GM19468 (cell line): ENCODE measurements around the gene NEK6.
"Not testable (repeated sequence)": the region's sequence is repeated elsewhere in the genome, so short reads cannot be mapped to it uniquely, and the experiment has no call there.

Experiments used
- ATAC-seq: cut with Tn5 transposase; IDR thresholded peaks from one replicate; pipeline ENCODE4 v1.9.1; 2021; ENCODE audit warnings: mild to moderate bottlenecking, moderate library complexity, moderate number of reproducible peaks; ENCODE audit not compliant: unreplicated experiment; ENCODE audit errors: extremely low read depth

Gene NEK6

GRCh38 chr9:124222918-124223720 lies 34.6 kb upstream of the NEK6 start:
- no peak for ATAC-seq

- ATAC-seq: no peak
These were observed 31.8 kb upstream of the NEK6 start for GRCh38 chr9:124225945-124226344.

- ATAC-seq: no peak
These were observed 29.2 kb upstream of the NEK6 start for GRCh38 chr9:124228516-124228915.

- ATAC-seq: no peak
These were observed 26.5 kb upstream of the NEK6 start for GRCh38 chr9:124231095-124231737.

- ATAC-seq: no peak
These were observed 19.1 kb upstream of the NEK6 start for GRCh38 chr9:124238546-124239140.

GRCh38 chr9:124239249-124240073 lies 18.3 kb upstream of the NEK6 start:
- no peak for ATAC-seq

GRCh38 chr9:124242331-124243194 lies 15.2 kb upstream of the NEK6 start:
- ATAC-seq: no peak

- not testable (repeated sequence) for ATAC-seq
These were observed 10.4 kb upstream of the NEK6 start for GRCh38 chr9:124247393-124247792.

GRCh38 chr9:124248066-124248465 lies 9.7 kb upstream of the NEK6 start:
- no peak for ATAC-seq

GRCh38 chr9:124248960-124249359 lies 8.8 kb upstream of the NEK6 start:
- no peak for ATAC-seq

- no peak for ATAC-seq
These were observed 6.5 kb upstream of the NEK6 start for GRCh38 chr9:124251204-124251603.

GRCh38 chr9:124251605-124252378 lies 6.0 kb upstream of the NEK6 start:
- no peak for ATAC-seq

- not testable (repeated sequence) for ATAC-seq
These were observed 4.9 kb upstream of the NEK6 start for GRCh38 chr9:124252878-124253277.

GRCh38 chr9:124254261-124254682 lies 3.5 kb upstream of the NEK6 start:
- ATAC-seq: peak; percentile 48

- no peak for ATAC-seq
These were observed 2.5 kb upstream of the NEK6 start for GRCh38 chr9:124255222-124255621.

- ATAC-seq: no peak
These were observed 1.2 kb upstream of the NEK6 start for GRCh38 chr9:124256517-124257069.

- ATAC-seq: no peak
These were observed 492 bp upstream of the NEK6 start for GRCh38 chr9:124257070-124257843.
